Measurements from ENCODE around the gene ODAD4.

The ODAD4 gene

GRCh38 chr17:41939693-41940090, 9.3 kb downstream of the ODAD4 start:
- in situ Hi-C loops (cut with HindIII; ENCODE audit: low sequenced_read_pairs): no loop called here

GRCh38 chr17:41941168-41941567, 10.8 kb downstream of the ODAD4 start:
- in situ Hi-C loops (cut with HindIII; ENCODE audit: low sequenced_read_pairs): no loop called here

GRCh38 chr17:41942626-41943373, 12.4 kb downstream of the ODAD4 start:
- in situ Hi-C loops (cut with HindIII; ENCODE audit: low sequenced_read_pairs): no loop called here

GRCh38 chr17:41943492-41943891, 13.1 kb downstream of the ODAD4 start:
- in situ Hi-C loops (cut with HindIII; ENCODE audit: low sequenced_read_pairs): no loop called here

DNA sequence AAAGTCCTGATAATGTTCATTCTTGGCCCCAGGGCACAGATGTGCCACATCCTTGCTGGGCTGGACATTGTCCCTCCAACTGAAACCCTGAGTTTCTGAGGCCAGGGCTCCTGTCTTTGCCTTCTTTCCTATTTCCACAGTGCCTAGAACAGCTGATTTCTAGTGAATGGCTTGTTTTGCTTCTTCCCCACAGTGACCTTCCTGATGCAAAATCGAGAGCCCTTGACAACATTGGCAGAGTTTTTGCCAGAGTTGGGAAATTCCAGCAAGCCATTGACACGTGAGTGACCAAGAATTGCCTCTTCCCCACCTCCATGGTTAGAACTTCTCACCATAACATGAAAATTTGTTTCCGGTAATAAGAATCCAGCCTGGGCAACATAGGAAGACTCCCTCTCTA, 14.5 kb downstream of the ODAD4 start:
- in situ Hi-C loops (cut with HindIII; ENCODE audit: low sequenced_read_pairs): no loop called here

DNA sequence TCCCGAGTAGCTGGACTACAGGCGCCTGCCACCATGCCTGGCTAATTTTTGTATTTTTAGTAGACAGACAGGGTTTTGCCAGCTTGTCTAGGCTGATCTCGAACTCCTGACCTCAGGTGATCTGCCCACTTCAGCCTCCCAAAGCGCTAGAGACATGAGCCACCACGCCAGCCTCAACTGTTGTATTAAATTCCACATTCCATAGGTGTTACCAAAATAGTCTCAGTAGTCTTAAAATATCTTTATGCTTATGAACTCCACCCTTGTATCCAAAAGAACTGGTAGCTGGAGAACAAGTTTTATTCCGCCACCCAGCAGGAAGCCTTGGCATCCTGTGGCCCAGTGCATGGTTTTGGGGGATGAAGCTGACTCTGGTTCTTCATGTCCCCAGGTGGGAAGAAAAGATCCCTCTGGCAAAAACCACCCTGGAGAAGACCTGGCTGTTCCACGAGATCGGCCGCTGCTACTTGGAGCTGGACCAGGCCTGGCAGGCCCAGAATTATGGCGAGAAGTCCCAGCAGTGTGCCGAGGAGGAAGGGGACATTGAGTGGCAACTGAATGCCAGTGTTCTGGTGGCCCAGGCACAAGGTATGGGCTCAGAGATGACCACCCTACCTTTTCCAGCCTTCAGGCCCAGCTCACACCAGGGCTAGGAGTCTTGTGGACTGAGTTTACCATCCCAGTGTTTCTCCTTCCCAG, 18.5 kb downstream of the ODAD4 start:
- in situ Hi-C loops (cut with HindIII; ENCODE audit: low sequenced_read_pairs): no loop called here

- in situ Hi-C loops (cut with HindIII; ENCODE audit: low sequenced_read_pairs): no loop called here
Measured at GRCh38 chr17:41956522-41956921, 26.1 kb downstream of the ODAD4 start.

GRCh38 chr17:41957031-41957868, 26.8 kb downstream of the ODAD4 start:
- in situ Hi-C loops (cut with HindIII; ENCODE audit: low sequenced_read_pairs): no loop called here

DNA sequence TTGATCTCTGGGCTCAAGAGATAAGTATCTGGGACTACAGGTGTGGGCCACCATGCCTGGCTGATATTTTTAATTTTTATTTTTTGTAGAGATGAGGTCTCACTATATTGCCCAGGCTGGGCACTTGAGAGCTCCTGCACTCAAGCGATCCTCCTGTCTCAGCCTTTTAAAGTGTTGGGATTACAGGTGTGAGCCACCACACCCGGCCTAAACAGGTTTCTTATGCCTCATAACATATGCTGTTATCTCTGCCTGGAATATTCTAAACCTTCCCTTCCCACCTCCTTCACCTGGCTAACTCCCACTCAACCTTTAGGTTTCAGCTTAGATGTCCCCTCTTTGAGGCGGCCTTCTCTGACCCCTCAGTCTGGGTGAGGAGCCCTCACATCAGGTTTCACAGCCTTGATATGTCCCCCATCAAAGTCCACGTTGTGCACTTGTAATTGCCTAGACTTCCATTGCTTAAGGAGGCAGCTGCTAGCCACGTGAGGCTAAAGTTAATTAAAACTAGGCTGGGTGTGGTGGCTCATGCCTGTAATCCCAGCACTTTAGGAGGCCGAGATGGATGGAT, 27.5 kb downstream of the ODAD4 start:
- in situ Hi-C loops (cut with HindIII; ENCODE audit: low sequenced_read_pairs): no loop called here

- in situ Hi-C loops (cut with HindIII; ENCODE audit: low sequenced_read_pairs): no loop called here
Measured at GRCh38 chr17:41959030-41959335, 28.6 kb downstream of the ODAD4 start.

DNA sequence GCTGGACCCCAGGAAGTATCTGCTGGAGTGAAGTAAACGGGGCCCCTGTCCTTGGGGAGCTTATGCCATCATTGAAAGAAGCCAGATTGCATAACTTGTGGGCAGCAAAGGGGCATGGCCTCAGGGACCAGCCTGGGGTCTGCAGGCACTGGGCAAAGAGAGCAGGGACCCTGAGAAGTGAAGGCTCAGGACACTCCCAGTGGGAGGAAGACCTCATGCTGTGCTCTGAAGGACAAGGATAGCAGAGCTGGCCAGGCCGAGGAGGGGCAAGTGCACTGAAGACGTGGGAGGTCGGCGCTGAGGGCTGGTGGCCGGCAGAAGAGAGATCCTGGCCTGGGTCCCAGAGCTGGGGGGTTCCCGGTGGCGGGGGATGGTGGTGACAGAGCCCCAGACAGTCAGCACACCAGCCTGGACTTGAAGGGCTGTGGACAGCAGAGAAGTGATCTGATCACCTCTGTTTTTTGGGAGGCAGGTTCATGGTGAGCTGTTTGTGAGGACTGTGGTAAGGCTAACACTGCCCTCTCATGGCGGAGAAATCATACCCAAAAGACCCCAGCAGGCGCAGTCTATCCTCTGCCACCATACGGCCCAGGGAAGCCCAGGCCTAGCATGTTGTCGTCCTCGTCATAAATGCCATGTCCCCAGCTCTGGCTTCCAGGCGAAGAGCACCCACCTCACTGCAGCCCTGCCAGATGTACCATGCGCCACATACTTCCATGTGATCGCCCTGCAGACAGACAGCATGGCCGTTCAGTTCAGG, 29.1 kb downstream of the ODAD4 start:
- in situ Hi-C loops (cut with HindIII; ENCODE audit: low sequenced_read_pairs): no loop called here

- in situ Hi-C loops (cut with HindIII; ENCODE audit: low sequenced_read_pairs): no loop called here
Measured at GRCh38 chr17:41962111-41962510, 31.7 kb downstream of the ODAD4 start.

GRCh38 chr17:41962768-41963434, 32.5 kb downstream of the ODAD4 start:
- in situ Hi-C loops (cut with HindIII; ENCODE audit: low sequenced_read_pairs): no loop called here

GRCh38 chr17:41965694-41966462, 35.5 kb downstream of the ODAD4 start:
- in situ Hi-C loops (cut with HindIII; ENCODE audit: low sequenced_read_pairs): no loop called here

DNA sequence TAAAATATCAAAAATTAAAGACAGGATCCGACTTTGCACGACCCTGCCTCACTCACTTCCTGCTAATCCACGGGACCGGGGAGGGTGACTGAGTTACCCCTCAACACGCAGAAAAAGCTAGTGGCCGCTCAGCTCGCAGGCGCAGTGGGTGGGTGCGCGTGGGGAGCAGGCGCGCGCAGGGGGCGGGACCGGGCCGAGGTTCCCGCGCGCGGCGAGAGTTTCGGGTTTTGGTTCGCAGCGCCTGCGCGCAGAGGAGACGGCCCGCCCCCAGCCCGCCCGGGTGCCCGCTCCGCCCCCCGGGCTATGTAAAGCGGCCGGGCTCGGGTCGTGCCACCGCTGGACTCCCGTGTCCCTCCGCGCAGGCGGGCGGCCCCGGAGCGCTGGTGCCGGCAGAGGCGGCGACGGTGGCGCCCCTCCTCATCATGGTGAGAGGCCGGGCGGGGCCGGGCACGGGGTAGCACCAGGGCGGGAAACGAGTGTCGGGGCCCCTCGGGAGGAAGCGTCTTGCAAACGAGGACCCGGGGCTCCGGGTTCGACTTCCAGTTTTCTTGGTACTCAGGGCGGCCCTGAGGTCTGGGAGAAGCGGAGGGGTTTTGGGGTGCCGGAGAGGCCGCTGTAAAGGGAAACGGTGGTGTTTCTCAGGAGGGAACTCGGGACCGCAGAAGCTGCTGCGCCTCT, 36.2 kb downstream of the ODAD4 start, which contains the start of gene CNP:
TSS of gene CNP (plus strand) at position 333 of the 678 bp plus-strand sequence. CDS start at position 423, 90 bp downstream.
- in situ Hi-C loops (cut with HindIII; ENCODE audit: low sequenced_read_pairs): no loop called here

- in situ Hi-C loops (cut with HindIII; ENCODE audit: low sequenced_read_pairs): no loop called here
Measured at GRCh38 chr17:41967141-41967920, 36.9 kb downstream of the ODAD4 start.

- in situ Hi-C loops (cut with HindIII; ENCODE audit: low sequenced_read_pairs): no loop called here
Measured at GRCh38 chr17:41967921-41968578, 37.6 kb downstream of the ODAD4 start.
